Adrenal gland (tissue), 12 donors: ENCODE data around the gene TCERG1L. TPM values are rescaled to one million over a fixed set of nuclear protein-coding genes. Genes with fewer than 3 reads are reported as not detected.

Experiments
- DNase-seq, 7 donors: peaks; one replicate each; pipeline ENCODE4 v3.0.0-alpha.2; 2019 to 2020
- H3K27ac ChIP-seq, 5 donors: fragments of 200-600 bp; sonication (generic) in 4 of 5; 1 replicate in 3 of 5; 2 replicates in 2 of 5; pipeline versions ENCODE4 v1.5.1 to v1.8.0; 2016 to 2020; ENCODE audit warnings: mild to moderate bottlenecking in 1 of 5
- H3K27me3 ChIP-seq: fragments of 200-600 bp; 2 replicates; pipeline ENCODE4 v1.8.0; 2021
- H3K36me3 ChIP-seq, 2 donors: fragments of 200-600 bp; replicated peaks in 1 of 2; 1 replicate in 1 of 2; 2 replicates in 1 of 2; pipeline versions ENCODE4 v1.5.1 to v1.8.0; 2018 to 2022
- H3K4me1 ChIP-seq, 2 donors: fragments of 200-600 bp; replicated peaks in 1 of 2; 1 replicate in 1 of 2; 2 replicates in 1 of 2; pipeline versions ENCODE4 v1.5.1 to v1.8.0; 2018 to 2021
- H3K4me3 ChIP-seq, 4 donors: fragments of 200-600 bp; sonication (generic) in 3 of 4; one replicate each; pipeline ENCODE4 v1.5.1; 2016 to 2018
- H3K9me3 ChIP-seq, 3 donors: fragments of 200-600 bp; sonication (generic) in 1 of 3; replicated peaks in 1 of 3; 1 replicate in 2 of 3; 2 replicates in 1 of 3; pipeline versions ENCODE4 v1.5.1 to v1.8.0; 2016 to 2021
- CTCF ChIP-seq, 6 experiments: fragments of 450-650 bp in 4 of 6; fragments of 200-600 bp in 2 of 6; sonication (generic) in 1 of 6; IDR thresholded peaks; 1 replicate in 5 of 6; 2 replicates in 1 of 6; pipeline versions ENCODE4 v1.5.1 to v1.8.0; 2016 to 2021; ENCODE audit warnings: antibody characterized with exemption in 6 of 6, mild to moderate bottlenecking in 2 of 6, moderate library complexity in 1 of 6
- POLR2A ChIP-seq, 2 donors: fragments of 450-650 bp; IDR thresholded peaks; one replicate each; pipeline ENCODE4 v1.6.1; 2017; ENCODE audit warnings: antibody characterized with exemption in 2 of 2, mild to moderate bottlenecking in 2 of 2, moderate library complexity in 1 of 2
- WGBS, 4 donors: extraction: QIAGEN DNeasy Blood & Tissue Kit in 2 of 4; methylation state at CpG; one replicate each; pipeline versions ENCODE4 v1.1.5 to v1.1.7; 2013 to 2017; 5-methylcytosine and 5-hydroxymethylcytosine counted together
- intact Hi-C, 2 donors: fragments of 100-400 bp; cut with DNase I; formaldehyde crosslinking; loops; one replicate each; pipeline versions ENCODE4 v1.14.1 to v1.15.0; 2022 to 2023
- polyA plus RNA-seq, 3 donors: library from polyadenylated mRNA; stranded (reverse); fragments of 200-250 nt in 2 of 3; fragments of 350-450 nt in 1 of 3; fragmentation: Illumina TruSeq in 1 of 3; extraction: RNeasy Lipid Tissue Mini Kit (QIAGEN cat#74804) in 1 of 3; gene quantifications; one replicate each; pipeline ENCODE4 v1.2.3, GENCODE V29; 2013 to 2014
- total RNA-seq, 9 donors: library from RNA; depleted of rRNA in 4 of 9; stranded (reverse); fragments of >200 nt in 4 of 9; fragments of 120-200 nt in 1 of 9; fragmentation: NEBNext Ultra II Directional in 1 of 9; extraction: Animal tissue kit (Norgen Biotek cat#: 25700) in 1 of 9; gene quantifications; one replicate each; pipeline versions ENCODE4 v1.1.0 to v1.2.4, GENCODE V29; 2013 to 2023
- donor health status: healthy with polysubstance abuse.
- donor health status: Bipolar disorder and iron deficiency.
- donor health status: DM: yes; HTN: yes; CAD: no.
- donor health status: DM: no; HTN: no; CAD: no.
- donor health status: DM: no; HTN: no; CAD: no.
- donor health status: DM: yes; HTN: yes; CAD: no.

Gene TCERG1L
- total and polyA plus RNA-seq, 12 donors, result 0.17 to 3.4 (median 0.97) TPM

GRCh38 chr10:131249955-131250344 lies 61.6 kb downstream of the TCERG1L start:
- H3K4me1 ChIP-seq, result no peaks in the 10 kb centered on the region
- H3K27me3 ChIP-seq, result no peaks in the 10 kb centered on the region
- 52 to 71% (median 56%) methylated on average over 12 to 14 of the region's 14 CpGs for WGBS, 4 donors
- H3K27ac ChIP-seq, result no peak overlapping the region
- no peak overlapping the region for H3K4me3 ChIP-seq
- no peak for DNase-seq
- TF ChIP-seq POLR2A (IDR thresholded peaks at IDR 0.05), result no peak
- TF ChIP-seq CTCF (IDR thresholded peaks at IDR 0.05), result no peak
- no peaks in the 10 kb centered on the region for H3K9me3 ChIP-seq
- H3K36me3 ChIP-seq, result no peaks in the 10 kb centered on the region
- intact Hi-C loops, result no loop called here

DNA sequence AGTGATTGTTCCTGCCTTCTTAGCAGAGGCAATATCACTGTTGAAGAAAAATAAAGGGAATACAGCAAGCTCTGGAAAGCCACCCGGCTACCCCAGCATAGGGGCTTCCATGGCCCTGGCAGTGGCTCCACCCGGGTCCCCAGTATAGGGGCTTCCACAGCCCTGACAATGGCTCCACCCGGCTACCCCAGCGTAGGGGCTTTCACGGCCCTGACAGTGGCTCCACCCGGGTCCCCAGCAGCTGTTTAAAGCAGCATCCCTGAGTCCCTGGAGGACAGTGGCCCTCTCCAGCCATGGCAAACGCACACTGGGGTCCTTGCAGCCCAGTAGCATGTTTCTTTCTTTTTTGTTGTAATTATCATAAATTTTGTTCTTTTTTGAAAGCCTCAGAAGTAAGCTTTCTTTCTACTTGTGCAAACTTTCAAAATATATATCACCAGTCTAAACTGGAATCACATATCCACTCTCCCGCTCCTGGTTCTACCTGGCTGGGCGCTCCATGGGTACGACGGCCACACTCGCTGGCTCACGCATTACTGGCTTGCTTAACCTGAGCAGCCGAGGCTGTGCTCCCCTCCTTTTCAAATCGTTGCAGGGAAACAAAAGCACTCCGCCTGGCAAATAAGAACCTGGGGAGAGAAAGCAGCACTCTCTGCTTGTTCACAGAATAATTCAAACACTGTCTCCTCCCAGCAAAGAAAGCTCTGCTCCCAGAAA lies 62.1 kb downstream of the TCERG1L start:
- no peaks in the 10 kb centered on the region for H3K27me3 ChIP-seq
- WGBS, 4 donors, result 64 to 76% (median 75%) methylated on average over 16 of the region's 16 CpGs
- H3K4me3 ChIP-seq, result no peak overlapping the region
- TF ChIP-seq CTCF (IDR thresholded peaks at IDR 0.05) (no peak), POLR2A (IDR thresholded peaks at IDR 0.05) (no peak)
- no peaks in the 10 kb centered on the region for H3K36me3 ChIP-seq
- intact Hi-C loops, result no loop called here
- no peaks in the 10 kb centered on the region for H3K9me3 ChIP-seq
- H3K27ac ChIP-seq, result no peak overlapping the region
- DNase-seq, result no peak
- H3K4me1 ChIP-seq, result no peaks in the 10 kb centered on the region

DNA sequence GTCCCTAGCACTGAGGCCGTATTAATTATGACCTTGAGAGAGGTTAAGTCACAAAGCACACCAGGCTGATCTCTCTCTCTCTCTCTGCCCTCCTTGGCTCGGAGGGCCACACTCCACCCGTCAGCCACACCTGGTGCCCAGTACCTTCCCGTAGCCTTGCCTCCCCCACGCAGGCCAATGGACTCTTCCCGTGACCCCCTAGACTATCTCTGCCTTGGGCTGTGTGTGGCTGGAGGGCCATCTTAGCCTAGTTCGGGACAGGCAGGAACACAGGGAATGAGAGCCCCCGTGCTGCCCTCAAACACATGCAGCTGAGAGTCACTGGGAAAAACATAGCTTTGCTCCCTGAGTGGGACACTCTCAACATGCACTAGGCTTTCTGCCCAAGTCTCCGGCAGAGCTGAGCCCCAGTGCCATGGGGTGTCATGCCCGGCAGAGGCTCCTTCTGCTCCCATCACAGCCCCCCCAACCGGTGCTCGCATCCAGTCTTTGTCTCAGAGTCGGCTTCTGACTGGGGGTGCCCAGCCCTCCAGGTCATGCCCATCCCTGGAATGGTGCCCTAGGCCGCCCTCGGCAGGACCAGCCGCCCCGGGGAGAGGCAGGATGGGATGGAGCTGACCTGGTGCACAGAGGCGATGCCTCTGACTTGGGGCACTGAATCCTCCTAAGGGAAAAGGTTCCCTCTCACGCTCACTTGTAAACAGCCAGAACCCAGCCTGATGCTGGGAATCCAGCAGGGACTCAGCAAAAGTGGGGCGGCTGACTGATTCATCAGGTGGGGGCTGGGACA lies 63.0 kb downstream of the TCERG1L start:
- Histone ChIP-seq H3K27ac (no peak overlapping the region), H3K4me3 (no peak overlapping the region), H3K27me3 (no peaks in the 10 kb centered on the region), H3K36me3 (no peaks in the 10 kb centered on the region), H3K4me1 (no peaks in the 10 kb centered on the region), H3K9me3 (no peaks in the 10 kb centered on the region)
- intact Hi-C loops, result no loop called here
- 70 to 86% (median 80%) methylated on average over 19 to 20 of the region's 20 CpGs for WGBS, 4 donors
- no peak for DNase-seq
- TF ChIP-seq POLR2A (IDR thresholded peaks at IDR 0.05), result no peak
- no peak for TF ChIP-seq CTCF (IDR thresholded peaks at IDR 0.05)

DNA sequence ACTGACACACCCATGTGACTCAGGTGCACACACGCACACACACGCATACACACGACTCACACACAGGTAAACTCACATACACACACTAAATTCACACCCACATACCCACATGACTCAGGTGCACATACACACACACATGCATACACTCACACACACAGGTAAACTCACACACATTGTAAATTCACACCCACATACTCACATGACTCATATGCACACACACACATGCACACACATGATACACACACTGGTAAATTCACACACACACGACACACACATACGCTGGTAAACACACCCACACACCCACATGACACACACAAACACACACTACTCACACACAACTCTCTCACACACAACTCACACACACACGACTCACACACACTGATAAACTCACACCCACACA lies 63.6 kb downstream of the TCERG1L start:
- WGBS, 4 donors, result 58 to 84% (median 82%) methylated on average over 6 of the region's 6 CpGs
- H3K27me3 ChIP-seq, result no peaks in the 10 kb centered on the region

More for the DNA sequence above, 63.6 kb downstream of the TCERG1L start:
- DNase-seq, result no peak
- TF ChIP-seq POLR2A (IDR thresholded peaks at IDR 0.05) (no peak), CTCF (IDR thresholded peaks at IDR 0.05) (no peak)
- no peaks in the 10 kb centered on the region for H3K9me3 ChIP-seq
- H3K4me1 ChIP-seq, result no peaks in the 10 kb centered on the region
- H3K36me3 ChIP-seq, result no peaks in the 10 kb centered on the region
- intact Hi-C loops, result no loop called here
- H3K4me3 ChIP-seq, result no peak overlapping the region
- no peak overlapping the region for H3K27ac ChIP-seq
